AML-193 (cell line): ENCODE measurements around the gene TSPAN33.
"Not testable (repeated sequence)": the region's sequence is repeated elsewhere in the genome, so short reads cannot be mapped to it uniquely, and the experiment has no call there.

Experiments used
- DNase-seq, 2 experiments: peaks; one replicate each; lab custom pipeline; 2025; lab: John Stamatoyannopoulos, UW

The TSPAN33 gene

DNA sequence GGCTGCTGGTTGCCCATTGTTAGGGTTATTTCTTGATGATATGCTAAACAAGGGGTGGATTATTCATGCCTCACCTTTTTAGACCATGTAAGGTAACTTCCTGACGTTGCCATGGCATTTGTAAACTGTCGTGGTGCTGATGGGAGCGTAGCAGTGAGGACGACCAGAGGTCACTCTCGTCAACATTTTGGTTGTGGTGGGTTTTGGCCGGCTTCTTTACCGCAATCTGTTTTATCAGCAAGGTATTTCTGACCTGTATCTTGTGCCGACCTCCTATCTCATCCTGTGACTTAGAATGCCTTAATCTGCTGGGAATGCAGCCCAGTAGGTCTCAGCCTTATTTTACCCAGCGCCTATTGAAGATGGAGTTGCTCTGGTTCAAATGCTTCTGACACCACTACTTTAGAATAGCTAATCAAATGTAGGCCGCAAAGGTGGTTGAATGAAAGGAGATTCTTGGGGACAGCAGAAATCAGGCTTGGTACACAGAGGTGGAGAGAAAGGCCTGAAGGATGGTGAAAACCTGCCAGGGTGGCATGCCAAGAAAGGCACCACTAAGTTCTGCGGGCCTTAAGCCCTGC is 26.0 kb downstream of the TSPAN33 start:
- DNase-seq, result no peak

DNA sequence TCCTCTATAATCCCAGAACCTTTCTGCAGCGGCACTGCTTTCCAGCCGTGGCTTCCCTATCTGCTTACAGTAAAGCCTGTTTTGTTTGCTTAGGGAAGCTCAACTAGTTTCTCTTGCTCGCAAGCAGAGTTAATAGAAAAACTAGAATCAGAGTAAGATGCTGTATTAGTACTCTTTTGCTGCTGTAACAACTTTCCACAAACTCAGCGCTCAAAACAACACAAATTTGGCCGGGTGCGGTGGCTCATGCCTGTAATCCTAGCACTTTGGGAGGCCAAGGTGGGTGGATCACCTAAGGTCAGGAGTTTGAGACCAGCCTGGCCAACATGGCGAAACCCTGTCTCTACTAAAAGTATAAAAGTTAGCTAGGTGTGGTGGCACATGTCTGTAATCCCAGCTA is 29.4 kb downstream of the TSPAN33 start:
- not testable (repeated sequence) for DNase-seq

DNA sequence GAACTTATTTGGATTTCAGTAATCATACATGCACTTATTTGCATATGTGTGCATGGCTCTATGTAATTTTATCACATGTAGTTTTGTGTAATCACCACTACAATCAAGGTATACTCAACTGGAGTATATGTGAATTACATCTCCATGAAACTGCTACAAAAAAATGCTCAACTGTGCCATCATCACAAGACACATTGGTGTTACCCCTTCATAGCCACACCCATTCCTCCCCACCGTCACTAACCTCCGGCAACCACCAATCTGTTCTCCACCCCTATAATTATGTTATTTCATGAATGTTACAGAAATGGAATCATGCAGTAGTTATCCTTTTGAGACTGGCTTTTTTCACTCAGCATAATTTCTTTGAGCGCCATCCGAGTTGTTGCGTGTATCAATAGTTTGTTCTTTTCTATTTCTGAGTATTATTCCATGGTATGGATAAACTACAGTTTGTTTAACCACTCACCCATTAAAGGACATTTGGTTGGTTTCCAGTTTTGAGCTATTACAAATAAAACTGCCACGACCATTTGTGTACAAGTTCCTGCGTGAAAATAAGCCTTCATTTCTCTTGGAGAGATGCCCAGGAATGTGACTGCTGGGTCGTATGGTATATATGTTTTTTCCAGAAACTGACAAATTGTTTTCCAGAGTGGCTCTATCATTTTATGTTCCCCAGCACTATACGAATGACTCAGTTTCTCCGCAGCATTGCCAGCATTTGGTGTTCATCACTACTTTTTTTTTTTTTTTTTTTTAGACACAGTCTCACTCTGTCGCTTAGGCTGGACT is 32.6 kb downstream of the TSPAN33 start:
- no peak for DNase-seq

DNA sequence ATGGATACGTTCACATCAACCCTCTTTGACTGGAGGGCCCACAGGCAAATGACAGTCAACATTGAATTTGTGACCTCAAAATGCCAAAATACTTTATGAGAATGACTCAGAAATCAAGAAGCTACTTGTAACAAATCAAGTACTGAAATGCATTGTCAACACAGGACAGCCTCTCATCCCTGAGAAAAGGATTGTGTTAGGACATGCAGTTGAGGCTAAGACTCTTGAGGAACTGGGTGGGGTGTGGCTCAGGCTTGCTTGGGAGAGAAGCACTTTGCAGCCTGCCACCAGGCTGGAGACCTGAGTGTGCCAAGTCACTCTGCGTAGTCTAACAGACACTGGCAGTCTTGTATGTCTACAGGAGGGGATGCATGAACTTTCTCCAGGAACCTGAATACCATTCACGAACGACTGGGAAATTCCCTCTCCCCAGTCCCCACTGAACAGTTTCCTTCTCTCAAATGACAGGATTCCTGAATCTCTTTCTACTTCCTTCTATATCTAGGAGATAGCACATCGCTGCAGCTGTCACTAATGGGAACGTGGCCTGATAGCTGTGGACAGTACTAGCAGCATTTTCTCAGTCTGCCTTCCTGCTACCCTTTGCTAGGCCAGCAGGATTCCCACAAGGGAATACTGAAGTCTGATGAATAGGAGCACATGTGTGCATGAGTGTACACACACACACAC is 40.6 kb downstream of the TSPAN33 start:
- DNase-seq, result no peak

DNA sequence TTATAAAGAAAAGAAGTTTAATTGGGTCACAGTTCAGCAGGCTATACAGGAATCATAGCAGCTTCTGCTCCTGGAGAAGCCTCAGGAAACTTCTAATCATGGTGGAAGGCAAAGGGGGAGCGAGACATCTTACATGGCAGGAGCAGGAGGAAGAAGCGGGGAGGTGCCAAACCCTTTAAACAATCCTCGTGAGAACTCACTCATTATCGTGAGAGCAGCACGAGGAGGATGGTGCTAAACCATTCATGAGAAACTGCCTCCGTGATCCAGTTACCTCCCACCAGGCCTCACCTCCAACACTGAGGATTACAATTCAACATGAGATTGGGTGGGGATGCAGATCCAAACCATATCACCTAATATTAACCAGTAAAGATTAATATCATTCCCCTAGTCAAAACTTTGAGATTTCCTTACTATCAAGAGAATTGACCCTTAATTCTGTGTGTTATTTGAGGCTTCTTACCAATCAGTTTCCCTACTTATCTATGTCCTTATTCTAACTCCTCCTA is 42.3 kb downstream of the TSPAN33 start:
- no peak for DNase-seq

DNA sequence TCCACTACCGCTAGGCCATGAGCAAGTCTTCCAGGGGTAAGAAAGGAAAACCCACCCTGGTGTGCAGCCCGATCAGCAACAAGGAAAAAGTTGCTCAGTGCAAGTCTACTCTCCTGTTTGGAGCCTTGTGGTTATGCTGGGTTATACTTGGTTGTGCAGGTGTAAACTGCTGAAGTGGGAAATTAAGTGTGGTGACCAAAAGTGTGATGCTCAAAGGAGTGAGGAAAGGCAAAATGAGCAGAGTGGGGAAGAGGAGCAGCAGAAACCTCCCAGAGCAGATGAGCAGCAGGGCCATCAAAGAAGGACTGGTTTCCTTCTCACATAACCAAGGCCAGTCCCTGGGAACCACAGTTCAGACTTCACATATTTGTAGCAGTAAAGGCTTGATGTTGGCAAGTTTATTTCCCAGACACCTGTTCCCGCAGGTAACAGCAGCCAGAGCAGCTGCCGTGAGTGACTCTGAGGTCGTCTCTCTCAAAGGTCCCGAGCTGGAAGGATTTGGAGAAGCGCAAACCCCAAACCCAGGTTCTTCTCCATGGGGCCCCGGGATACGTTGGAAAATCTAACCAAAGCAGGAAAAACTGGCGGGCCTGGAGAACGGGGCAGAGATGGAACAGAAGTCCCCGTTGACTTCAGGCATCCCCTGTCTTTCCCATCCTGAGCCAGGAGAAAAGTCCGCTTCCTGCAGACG is 43.3 kb downstream of the TSPAN33 start:
- no peak for DNase-seq

DNA sequence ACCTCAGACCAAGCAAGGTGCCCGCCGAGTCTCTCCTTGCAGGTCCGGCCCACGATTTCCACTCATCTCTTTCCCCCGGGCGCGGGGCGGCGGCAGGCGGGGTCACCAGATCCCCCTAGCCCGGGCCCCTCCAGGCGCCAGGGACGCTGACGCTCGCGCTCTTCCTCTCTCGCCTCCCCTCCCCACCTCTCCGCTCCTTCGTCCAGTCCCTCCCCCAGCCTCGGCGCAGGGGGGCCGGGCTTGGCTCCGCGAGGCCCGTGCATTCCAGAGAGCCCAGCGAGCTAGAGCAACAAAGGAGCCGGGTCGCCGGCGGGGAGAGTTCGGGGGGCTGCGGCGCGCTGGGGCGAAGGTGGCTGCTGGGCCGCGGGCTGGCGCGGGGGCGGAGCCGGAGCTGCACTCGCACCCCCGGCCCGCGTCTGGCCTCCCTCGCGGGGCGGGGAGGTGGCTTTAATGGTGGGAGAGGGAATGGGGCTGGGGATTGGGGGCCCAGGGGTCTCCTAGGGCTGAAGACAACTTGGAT is 43.9 kb downstream of the TSPAN33 start, which contains the start of gene SMO:
SMO (plus strand) TSS at position 262 of the 520 bp plus-strand sequence. CDS start 519 bp downstream, outside the sequence.
- no peak for DNase-seq

DNA sequence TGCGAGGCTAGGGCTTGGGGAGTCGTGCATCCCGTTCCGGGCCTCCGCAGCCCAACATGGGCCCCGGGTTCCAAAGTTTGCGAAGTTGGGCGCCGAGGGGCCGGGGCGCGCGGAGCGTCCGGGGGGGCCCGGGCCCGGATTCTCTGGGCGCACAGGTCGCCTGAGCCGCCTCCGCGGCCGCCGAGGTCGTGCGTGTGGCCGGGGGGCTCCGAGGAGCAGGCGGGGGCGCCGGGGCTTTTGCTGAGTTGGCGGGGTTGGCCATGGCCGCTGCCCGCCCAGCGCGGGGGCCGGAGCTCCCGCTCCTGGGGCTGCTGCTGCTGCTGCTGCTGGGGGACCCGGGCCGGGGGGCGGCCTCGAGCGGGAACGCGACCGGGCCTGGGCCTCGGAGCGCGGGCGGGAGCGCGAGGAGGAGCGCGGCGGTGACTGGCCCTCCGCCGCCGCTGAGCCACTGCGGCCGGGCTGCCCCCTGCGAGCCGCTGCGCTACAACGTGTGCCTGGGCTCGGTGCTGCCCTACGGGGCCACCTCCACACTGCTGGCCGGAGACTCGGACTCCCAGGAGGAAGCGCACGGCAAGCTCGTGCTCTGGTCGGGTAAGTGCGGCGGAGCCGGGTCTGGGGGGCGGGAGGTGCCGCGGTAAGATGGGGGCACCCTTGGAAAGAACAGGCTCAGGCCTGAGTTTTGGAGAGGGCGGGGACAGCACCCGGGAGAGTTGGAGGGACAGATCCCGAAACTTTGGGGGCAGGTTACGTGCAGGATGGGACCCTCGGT is 44.6 kb downstream of the TSPAN33 start:
- DNase-seq, result no peak

DNA sequence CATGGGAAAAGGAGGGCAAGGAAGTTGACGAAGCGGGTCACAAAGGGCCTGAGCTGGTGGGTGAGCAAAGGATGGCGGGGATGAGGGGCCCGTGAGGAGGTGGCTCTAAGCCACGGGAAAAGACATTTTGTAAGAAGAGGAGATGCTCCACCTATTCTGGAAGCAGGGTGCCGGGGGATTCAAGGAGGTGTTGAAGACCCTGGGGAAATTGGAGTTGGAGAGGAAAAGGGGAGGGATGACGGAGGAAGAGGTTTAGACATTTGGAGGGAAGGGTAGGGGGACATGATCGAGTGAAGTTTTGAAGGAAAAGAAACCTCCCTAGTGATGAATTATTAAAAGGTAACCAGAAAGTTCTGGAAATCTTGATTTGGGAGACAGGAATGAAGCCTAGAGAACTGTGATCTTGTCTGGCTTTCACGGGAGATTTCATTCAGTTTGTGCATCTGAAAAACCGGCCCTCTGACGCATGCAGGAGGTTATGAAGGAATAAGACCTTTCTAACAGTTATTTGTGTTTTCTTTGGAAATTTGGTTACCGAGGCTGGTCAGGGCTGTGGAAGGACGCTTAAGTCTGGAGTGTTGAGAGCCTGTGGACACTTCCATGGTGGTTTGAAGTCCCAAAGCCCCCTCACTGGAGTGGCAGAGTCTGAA is 45.3 kb downstream of the TSPAN33 start:
- DNase-seq, result no peak

DNA sequence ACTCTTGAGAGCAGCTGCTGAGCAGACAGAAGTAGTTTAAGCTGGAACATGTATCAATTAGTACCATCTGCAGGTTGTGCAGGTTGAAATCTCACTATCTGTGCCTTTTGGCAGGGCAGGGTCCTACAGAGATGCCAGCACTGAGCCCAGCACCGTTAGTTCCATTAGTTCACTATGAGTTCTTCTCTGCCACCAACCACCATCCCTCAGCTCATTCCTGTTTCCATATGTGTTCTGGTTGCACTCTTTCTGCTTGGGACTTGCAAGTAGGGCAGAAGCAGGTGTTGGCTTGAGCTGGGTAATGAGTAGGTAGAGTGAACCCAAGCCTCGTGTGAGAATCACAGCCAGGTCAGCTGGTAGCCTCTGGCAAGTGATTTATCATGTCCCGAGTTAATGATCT is 46.8 kb downstream of the TSPAN33 start:
- no peak for DNase-seq

DNA sequence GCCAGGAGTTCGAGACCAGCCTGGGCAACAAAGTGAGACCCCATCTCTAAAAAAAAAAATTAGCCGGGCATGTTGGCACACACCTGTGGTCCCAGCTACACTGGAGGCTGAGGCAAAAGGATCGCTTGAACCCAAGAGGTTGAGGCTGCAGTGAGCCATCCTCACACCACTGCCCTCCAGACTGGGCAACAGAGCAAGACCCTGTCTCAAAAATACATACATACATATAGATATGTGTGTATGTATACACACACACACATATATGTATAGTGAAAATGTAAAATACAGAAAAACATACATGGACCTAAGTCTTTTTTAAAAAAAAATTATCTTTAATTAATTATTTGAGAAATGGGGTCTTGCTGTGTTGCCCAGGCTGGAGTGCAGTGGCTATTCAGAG is 49.4 kb downstream of the TSPAN33 start:
- no peak for DNase-seq

DNA sequence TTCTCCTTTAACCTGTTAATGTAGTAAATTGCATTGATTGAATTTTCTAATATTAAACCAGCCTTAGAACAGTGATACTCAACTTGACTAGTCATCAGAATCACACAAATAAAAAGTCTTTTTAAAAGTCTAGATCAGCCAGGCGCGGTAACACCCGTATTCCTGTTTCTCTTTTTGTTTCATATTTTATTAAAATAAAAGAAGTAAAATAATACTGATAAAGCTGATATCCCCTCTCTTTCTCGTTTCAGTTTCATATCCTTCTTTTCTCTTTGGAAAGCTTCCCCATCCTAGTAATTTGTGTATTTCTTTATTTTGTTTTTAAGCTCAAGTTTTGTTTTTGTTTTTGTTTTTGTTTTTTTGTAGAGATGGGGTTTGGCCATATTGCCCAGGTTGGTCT is 53.3 kb downstream of the TSPAN33 start:
- no peak for DNase-seq

DNA sequence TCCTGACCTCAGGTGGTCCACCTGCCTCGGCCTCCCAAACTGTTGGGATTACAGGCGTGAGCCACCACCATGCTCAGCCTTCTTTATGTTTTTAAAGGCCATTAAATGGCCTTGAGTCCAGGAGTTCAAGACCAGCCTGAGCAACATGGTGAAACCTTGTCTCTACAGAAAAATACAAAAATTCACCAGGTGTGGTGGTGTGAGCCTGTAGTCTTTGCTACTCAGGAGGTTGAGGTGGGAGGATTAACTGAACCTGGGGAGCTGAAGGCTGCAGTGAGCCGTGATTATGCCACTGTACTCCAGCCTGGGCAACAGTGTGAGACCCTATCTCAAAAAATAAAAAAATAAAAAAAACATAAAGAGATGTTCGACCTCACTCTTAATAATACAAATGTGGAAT is 54.9 kb downstream of the TSPAN33 start:
- no peak for DNase-seq

DNA sequence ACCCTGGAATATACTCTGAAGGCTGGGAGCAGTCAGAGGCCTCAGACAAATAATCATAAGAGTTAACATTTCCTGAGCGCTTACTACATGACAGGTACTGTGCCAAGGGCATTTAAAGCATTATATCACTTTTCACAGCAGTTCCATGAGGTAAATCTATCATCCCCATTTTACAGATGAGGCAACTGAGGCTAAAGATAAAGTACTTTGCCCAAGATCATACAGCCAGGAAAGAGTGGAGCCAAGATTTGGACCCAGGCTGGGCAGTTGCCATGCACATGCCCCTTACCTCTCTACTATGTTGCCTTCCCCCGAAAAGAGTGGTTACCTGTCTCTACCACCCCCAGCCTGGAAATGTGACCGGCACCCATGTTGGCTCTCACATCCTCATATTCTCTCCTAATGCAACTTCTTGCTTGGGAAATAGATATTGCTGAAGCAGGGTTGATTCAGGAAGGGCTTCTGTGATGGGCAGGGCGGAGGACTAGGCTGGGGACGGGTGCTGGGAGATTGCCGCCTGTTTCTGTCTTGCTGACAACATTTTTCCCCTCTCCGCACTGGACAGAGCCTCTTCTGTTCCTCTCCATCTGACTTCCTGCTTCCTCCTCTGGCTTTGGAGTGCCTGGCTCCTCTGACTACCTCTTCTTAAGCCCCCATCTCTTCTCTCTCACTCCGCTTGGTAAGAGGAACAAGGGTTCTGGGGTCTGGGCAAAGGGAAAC is 57.7 kb downstream of the TSPAN33 start:
- no peak for DNase-seq

DNA sequence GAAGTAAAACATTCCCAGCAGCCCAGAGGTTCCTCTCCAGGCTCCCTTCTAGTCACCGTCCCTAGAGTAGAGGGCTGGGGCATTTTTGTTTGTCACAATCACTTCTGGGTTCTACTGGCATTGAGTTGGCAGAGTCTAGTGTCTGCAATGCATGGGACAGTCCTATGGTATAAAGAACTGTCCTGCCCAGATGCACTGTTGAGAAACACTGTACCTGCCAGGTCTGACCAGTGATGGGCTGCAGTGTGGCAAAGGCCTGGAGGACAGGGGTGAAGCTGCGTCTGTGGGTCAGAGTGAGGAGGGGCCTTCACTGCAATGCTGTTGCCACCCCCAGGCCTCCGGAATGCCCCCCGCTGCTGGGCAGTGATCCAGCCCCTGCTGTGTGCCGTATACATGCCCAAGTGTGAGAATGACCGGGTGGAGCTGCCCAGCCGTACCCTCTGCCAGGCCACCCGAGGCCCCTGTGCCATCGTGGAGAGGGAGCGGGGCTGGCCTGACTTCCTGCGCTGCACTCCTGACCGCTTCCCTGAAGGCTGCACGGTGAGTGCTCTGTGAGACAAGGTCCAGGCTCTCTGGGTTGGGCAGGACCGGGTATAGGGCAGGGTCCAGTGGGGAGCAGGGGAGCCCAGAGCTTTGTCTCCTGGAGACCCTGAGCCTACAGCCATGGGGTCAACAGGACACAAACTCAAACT is 58.7 kb downstream of the TSPAN33 start:
- DNase-seq, result no peak

DNA sequence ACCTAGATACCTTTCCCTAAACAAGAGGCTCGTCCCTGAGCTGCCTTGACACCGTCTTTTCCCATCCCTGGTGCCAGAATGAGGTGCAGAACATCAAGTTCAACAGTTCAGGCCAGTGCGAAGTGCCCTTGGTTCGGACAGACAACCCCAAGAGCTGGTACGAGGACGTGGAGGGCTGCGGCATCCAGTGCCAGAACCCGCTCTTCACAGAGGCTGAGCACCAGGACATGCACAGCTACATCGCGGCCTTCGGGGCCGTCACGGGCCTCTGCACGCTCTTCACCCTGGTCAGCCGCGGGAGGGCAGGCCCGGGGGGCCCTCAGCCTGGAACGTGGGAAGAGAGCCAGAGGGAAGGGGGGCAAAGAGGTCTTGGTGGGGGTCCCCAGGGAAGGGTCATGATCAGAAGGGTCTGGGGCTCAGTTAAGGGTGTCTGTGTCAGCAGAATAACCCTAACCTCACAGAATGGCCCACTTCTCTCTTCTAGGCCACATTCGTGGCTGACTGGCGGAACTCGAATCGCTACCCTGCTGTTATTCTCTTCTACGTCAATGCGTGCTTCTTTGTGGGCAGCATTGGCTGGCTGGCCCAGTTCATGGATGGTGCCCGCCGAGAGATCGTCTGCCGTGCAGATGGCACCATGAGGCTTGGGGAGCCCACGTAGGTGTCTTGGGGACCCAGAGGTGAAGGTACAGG is 60.8 kb downstream of the TSPAN33 start:
- no peak for DNase-seq

DNA sequence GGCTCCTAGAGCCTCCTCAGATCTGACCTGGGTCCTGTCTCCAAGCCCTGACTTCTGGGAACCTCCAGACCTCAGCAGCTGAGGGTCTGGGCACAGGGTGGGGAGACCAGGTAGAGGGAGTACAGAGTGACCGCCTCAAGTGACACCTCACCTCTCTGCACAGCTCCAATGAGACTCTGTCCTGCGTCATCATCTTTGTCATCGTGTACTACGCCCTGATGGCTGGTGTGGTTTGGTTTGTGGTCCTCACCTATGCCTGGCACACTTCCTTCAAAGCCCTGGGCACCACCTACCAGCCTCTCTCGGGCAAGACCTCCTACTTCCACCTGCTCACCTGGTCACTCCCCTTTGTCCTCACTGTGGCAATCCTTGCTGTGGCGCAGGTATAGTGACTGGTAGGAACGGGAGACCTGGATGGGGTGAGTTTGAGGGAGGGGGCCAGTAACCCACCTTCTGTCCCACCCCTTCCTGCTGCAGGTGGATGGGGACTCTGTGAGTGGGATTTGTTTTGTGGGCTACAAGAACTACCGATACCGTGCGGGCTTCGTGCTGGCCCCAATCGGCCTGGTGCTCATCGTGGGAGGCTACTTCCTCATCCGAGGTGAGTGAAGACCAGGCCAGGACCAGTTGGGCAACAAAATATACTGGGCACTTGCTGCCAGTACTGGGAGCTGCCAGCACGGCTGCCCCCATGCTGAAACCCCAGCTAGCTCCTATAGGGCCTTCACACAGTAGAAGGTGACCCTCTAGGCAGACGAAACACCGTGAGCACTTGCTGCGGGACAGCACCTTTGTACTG is 61.7 kb downstream of the TSPAN33 start:
- no peak for DNase-seq

DNA sequence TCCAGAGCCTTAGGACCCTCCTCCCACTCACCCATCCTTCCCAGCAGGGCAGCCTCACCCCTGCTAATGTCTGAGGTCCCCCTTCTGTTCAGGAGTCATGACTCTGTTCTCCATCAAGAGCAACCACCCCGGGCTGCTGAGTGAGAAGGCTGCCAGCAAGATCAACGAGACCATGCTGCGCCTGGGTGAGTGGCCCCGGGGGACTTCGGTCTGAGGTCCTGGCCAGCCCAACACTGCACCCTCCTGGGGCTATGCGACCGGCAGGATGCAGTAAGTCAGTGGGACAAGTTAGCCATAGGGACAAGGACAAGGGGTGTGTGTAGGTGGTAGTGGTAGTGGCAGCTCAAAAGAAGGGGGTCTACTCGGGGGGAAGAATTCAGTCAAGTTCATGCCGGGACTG is 64.2 kb downstream of the TSPAN33 start:
- no peak for DNase-seq
